K562 (cell line): ENCODE data around the gene NUP85. TPM values are rescaled to one million over a fixed set of nuclear protein-coding genes. Genes with fewer than 3 reads are reported as not detected.

Experiments
- ATAC-seq: fragments of 200-7000 bp; cut with Tn5 transposase; 3 replicates; pipeline ENCODE4 v1.9.1; 2020; ENCODE audit warnings: moderate library complexity
- BruUV-seq: library from RNA; stranded (reverse); fragments of 400-500 nt; replicated peaks from 2 replicates; lab custom pipeline; 2021; lab: Mats Ljungman, UMichigan
- CTCF ChIA-PET: fragments of 300-600 bp; formaldehyde crosslinking; extraction: SDS; loops from one replicate; lab custom pipeline; 2021; ENCODE audit warnings: low intra/inter-chr PET ratio; lab: Yijun Ruan, JAX
- POLR2A ChIA-PET: fragments of 300-600, 350-650 bp; sonication (Branson Sonifier 250); formaldehyde crosslinking; extraction: SDS; loops from one replicate; lab custom pipeline; 2021; ENCODE audit warnings: antibody characterized with exemption, inconsistent platforms; lab: Yijun Ruan, JAX
- DNase-seq, 4 experiments: peaks; one replicate each; pipeline versions ENCODE4 v3.0.0 to v3.0.0-alpha.2; 2011 to 2018; ENCODE audit warnings: low spot score in 3 of 4, mixed read lengths in 3 of 4; ENCODE audit errors: extremely low read depth in 1 of 4
- FAIRE-seq: peaks from 2 replicates; lab custom pipeline; 2011; peaks lifted over from hg19 to GRCh38; lab: Jason Lieb, UNC
- H2AFZ ChIP-seq: 2 replicates; pipeline ENCODE4 v1.6.0; 2011; ENCODE audit warnings: low read depth, low read length, control low read depth, inconsistent platforms
- H3K27ac ChIP-seq: fragments of 200-600 bp; 3 replicates; pipeline ENCODE4 v1.8.0; 2011; ENCODE audit warnings: low read depth, mild to moderate bottlenecking, control low read depth, inconsistent platforms, low read length, moderate library complexity, mixed read lengths; ENCODE audit errors: extremely low read depth
- H3K27me3 ChIP-seq, 2 experiments: fragments of 300-600 bp in 1 of 2; 2 replicates in 1 of 2; 3 replicates in 1 of 2; pipeline versions ENCODE4 v1.6.0 to v1.8.0; 2011; ENCODE audit warnings: inconsistent platforms in 2 of 2, low read length in 2 of 2, mild to moderate bottlenecking in 1 of 2, mixed read lengths in 1 of 2, moderate library complexity in 1 of 2; ENCODE audit not compliant: control insufficient read depth in 2 of 2, insufficient read depth in 2 of 2
- H3K36me3 ChIP-seq: fragments of 300-600 bp; 3 replicates; pipeline ENCODE4 v1.8.0; 2011; ENCODE audit warnings: mild to moderate bottlenecking, low read length, inconsistent platforms; ENCODE audit not compliant: control insufficient read depth, insufficient read depth
- H3K4me1 ChIP-seq, 2 experiments: fragments of 200-600 bp in 1 of 2; replicated peaks in 1 of 2; 2 replicates in 1 of 2; 3 replicates in 1 of 2; pipeline versions ENCODE4 v1.5.1 to v1.8.0; 2011; ENCODE audit warnings: inconsistent platforms in 2 of 2, low read length in 2 of 2, mild to moderate bottlenecking in 1 of 2, mixed read lengths in 1 of 2, moderate library complexity in 1 of 2; ENCODE audit not compliant: control insufficient read depth in 2 of 2, insufficient read depth in 2 of 2
- H3K4me2 ChIP-seq: 2 replicates; pipeline ENCODE4 v1.6.1; 2011; ENCODE audit warnings: low read length, control low read depth, inconsistent platforms, mixed read lengths; ENCODE audit not compliant: insufficient read depth
- H3K4me3 ChIP-seq: fragments of 200-600 bp; sonication (generic), shearing (Covaris generic); 2 replicates; pipeline ENCODE4 v1.5.1; 2016; ENCODE audit warnings: control low read depth, inconsistent platforms
- H3K79me2 ChIP-seq: fragments of 200-600 bp; 3 replicates; pipeline ENCODE4 v1.8.0; 2011; ENCODE audit warnings: low read length, inconsistent platforms; ENCODE audit not compliant: control insufficient read depth, insufficient read depth
- H3K9ac ChIP-seq, 2 experiments: 2 replicates each; pipeline versions ENCODE4 v1.6.0 to v1.6.1; 2011; ENCODE audit warnings: low read depth in 2 of 2, low read length in 2 of 2, control low read depth in 1 of 2, inconsistent platforms in 1 of 2, mild to moderate bottlenecking in 1 of 2, mixed read lengths in 1 of 2; ENCODE audit not compliant: insufficient read depth in 1 of 2
- H3K9me1 ChIP-seq: one replicate; pipeline ENCODE4 v1.6.0; 2011; ENCODE audit warnings: inconsistent platforms, mild to moderate bottlenecking, low read length, moderate library complexity; ENCODE audit not compliant: control insufficient read depth, insufficient read depth
- H3K9me3 ChIP-seq: replicated peaks from 2 replicates; pipeline ENCODE4 v1.5.1; 2011; ENCODE audit warnings: low read depth, low read length, inconsistent platforms; ENCODE audit not compliant: control insufficient read depth, insufficient read depth
- H4K20me1 ChIP-seq: replicated peaks from 2 replicates; pipeline ENCODE4 v1.6.1; 2011; ENCODE audit warnings: low read length, inconsistent platforms, mixed read lengths; ENCODE audit not compliant: control insufficient read depth, insufficient read depth
- C11orf30 ChIP-seq: fragments of 450-650 bp; IDR thresholded peaks from 2 replicates; pipeline ENCODE4 v1.6.1; 2016; ENCODE audit warnings: low read depth, mild to moderate bottlenecking
- DIDO1 ChIP-seq: fragments of 450-650 bp; IDR thresholded peaks from 2 replicates; pipeline ENCODE4 v1.6.1; 2016; ENCODE audit warnings: low read depth, missing biosample characterization, missing genetic modification characterization
- ETV6 ChIP-seq, 3 experiments: fragments of 150-350 bp in 1 of 3; sonication (generic) in 1 of 3; formaldehyde crosslinking in 1 of 3; IDR thresholded peaks; 2 replicates each; pipeline versions ENCODE4 v1.6.1 to v1.8.0; 2014 to 2022; ENCODE audit warnings: borderline replicate concordance in 2 of 3, low read depth in 2 of 3, antibody characterized with exemption in 1 of 3, low read length in 1 of 3, mild to moderate bottlenecking in 1 of 3, missing genetic modification reagents in 1 of 3
- NFATC3 ChIP-seq: fragments of 450-650 bp; IDR thresholded peaks from 2 replicates; pipeline ENCODE4 v1.6.1; 2017; ENCODE audit warnings: mild to moderate bottlenecking
- RBM14 ChIP-seq: fragments of 200-400 bp; formaldehyde crosslinking; IDR thresholded peaks from 2 replicates; pipeline ENCODE4 v1.6.1; 2018; ENCODE audit warnings: low read depth, mild to moderate bottlenecking, low read length, moderate library complexity, borderline replicate concordance; ENCODE audit not compliant: insufficient read depth
- TAL1 ChIP-seq: fragments of 450-650 bp; IDR thresholded peaks from 2 replicates; pipeline ENCODE4 v1.6.1; 2016; ENCODE audit warnings: mild to moderate bottlenecking
- ZBTB7A ChIP-seq: IDR thresholded peaks from 2 replicates; pipeline ENCODE4 v1.6.1; 2011; ENCODE audit warnings: low read depth, mild to moderate bottlenecking, low read length, moderate library complexity, borderline replicate concordance; ENCODE audit not compliant: control insufficient read depth
- ZNF165 ChIP-seq: fragments of 250-450 bp; sonication (Bioruptor Pico); IDR thresholded peaks from 2 replicates; pipeline ENCODE4 v1.4.0; 2020; ENCODE audit warnings: borderline replicate concordance
- WGBS: fragments of 100-300 bp; shearing (Covaris generic); methylation state at CpG from one replicate; pipeline ENCODE4 v1.1.6; 2016; ENCODE audit warnings: low coverage, mixed read lengths; ENCODE audit not compliant: insufficient coverage; ENCODE audit errors: missing lambda C conversion rate; 5-methylcytosine and 5-hydroxymethylcytosine counted together
- in situ Hi-C: fragments of 300-500 bp; cut with MboI; formaldehyde crosslinking; loops from 4 replicates; pipeline ENCODE4 v1.15.0; 2018; ENCODE audit warnings: inconsistent platforms, mixed read lengths
- intact Hi-C: fragments of 100-400 bp; cut with micrococcal nuclease; formaldehyde crosslinking; loops from 2 replicates; pipeline ENCODE4 v1.14.2; 2022
- polyA plus RNA-seq, 8 experiments: library from polyadenylated mRNA; depleted of rRNA in 4 of 8; stranded (reverse) in 5 of 8; unstranded in 3 of 8; fragments of >200 nt; fragmentation: Nextera tagmentation in 2 of 8; fragmentation: Illumina TruSeq in 1 of 8; extraction: Ambion mirVana in 2 of 8; extraction: Trizol in 1 of 8; gene quantifications; 2 replicates each; pipeline versions ENCODE4 v1.2.1 to v1.2.3, GENCODE V29; 2011 to 2014; ENCODE audit warnings: inconsistent platforms in 1 of 8, missing spikeins in 1 of 8
- total RNA-seq, 7 experiments: library from RNA; depleted of rRNA in 6 of 7; stranded (reverse); fragments of >200 nt in 6 of 7; fragmentation: Illumina TruSeq in 2 of 7; extraction: Trizol in 2 of 7; gene quantifications; 2 replicates each; pipeline versions ENCODE4 v1.2.1 to v1.2.3, GENCODE V29; 2011 to 2021; ENCODE audit warnings: low replicate concordance in 1 of 7
- TF ChIP-seq, protein P1 (sequence below): fragments of 250-450 bp; sonication (Bioruptor Pico); IDR thresholded peaks from 2 replicates; pipeline ENCODE4 v1.5.0; 2022; ENCODE audit warnings: mild to moderate bottlenecking
- TF ChIP-seq, protein P2 (sequence below), 2 experiments: fragments of 150-350 bp in 1 of 2; IDR thresholded peaks; 2 replicates each; pipeline ENCODE4 v1.6.1; 2012 to 2016; ENCODE audit warnings: low read depth in 2 of 2, low read length in 2 of 2, mild to moderate bottlenecking in 1 of 2, moderate library complexity in 1 of 2
- TF ChIP-seq, protein P3 (sequence below): fragments of 450-650 bp; formaldehyde crosslinking; IDR thresholded peaks from 2 replicates; pipeline ENCODE4 v1.4.0; 2022; ENCODE audit warnings: missing genetic modification characterization
- TF ChIP-seq, protein P4 (sequence below): fragments of 450-650 bp; IDR thresholded peaks from 2 replicates; pipeline ENCODE4 v1.7.0; 2016; ENCODE audit warnings: borderline replicate concordance

Gene NUP85
- total and polyA plus RNA-seq, 9 of the 15 experiments (the other 6 are each of a cell fraction or from before 2014, with no cell fraction given), result 50.2 to 177 (median 110) TPM

DNA sequence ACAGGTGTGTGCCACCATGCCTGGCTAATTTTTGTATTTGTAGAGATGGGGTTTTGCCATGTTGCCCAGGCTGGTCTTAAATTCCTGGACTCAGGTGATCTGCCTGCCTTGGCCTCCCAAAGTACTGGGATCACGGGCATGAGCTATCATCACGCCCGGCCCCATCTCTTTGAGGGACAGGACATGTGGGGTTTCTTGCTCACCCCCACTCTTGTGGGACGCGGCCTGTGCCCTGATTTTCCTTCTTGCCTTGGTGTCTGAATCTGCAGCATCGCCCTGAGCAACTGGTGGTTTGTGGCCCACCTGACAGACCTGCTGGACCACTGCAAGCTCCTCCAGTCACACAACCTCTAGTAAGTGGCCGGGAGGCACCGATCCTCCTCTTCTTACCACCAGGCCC is 25.6 kb downstream of the NUP85 start:
- CTCF ChIA-PET, result no interaction called here

More for the DNA sequence above, 25.6 kb downstream of the NUP85 start:
- 98% methylated on average over 8 of the region's 8 CpGs for WGBS
- no peak for FAIRE-seq
- no peak overlapping the region for H3K4me2 ChIP-seq
- no TSS peak for BruUV-seq
- DNase-seq, result no peak
- intact Hi-C loops (no loop called here), in situ Hi-C loops (no loop called here)
- peaks cover 0 to 3% of the 10 kb centered on the region in 2 experiments; a peak in 1 of 5 replicates for H3K4me1 ChIP-seq
- no peak overlapping the region for H2AFZ ChIP-seq
- no peak overlapping the region for H3K4me3 ChIP-seq
- POLR2A ChIA-PET, result interaction anchor here (0.6 to 4.5 kb wide), 12 partner anchors 7 to 294 kb away, joined by 3 to 38 read pairs (median 4); partner anchors contain the start of genes ARMC7 and LLGL2
- TF ChIP-seq RBM14 (no peak), TAL1 (no peak), DIDO1 (tag) (no peak), NFATC3 (no peak), ETV6 (IDR thresholded peaks at IDR 0.05; ENCODE audit: borderline replicate concordance in 1 of 2, low read depth in 2 of 2, low read length in 1 of 2) (no peak), ETV6 (CRISPR knock-in tag; IDR thresholded peaks at IDR 0.05; ENCODE audit: borderline replicate concordance) (no peak), ZBTB7A (no peak), ZNF165 (CRISPR knock-in tag) (no peak), C11orf30 (no peak)
- TF ChIP-seq, protein P1, sequence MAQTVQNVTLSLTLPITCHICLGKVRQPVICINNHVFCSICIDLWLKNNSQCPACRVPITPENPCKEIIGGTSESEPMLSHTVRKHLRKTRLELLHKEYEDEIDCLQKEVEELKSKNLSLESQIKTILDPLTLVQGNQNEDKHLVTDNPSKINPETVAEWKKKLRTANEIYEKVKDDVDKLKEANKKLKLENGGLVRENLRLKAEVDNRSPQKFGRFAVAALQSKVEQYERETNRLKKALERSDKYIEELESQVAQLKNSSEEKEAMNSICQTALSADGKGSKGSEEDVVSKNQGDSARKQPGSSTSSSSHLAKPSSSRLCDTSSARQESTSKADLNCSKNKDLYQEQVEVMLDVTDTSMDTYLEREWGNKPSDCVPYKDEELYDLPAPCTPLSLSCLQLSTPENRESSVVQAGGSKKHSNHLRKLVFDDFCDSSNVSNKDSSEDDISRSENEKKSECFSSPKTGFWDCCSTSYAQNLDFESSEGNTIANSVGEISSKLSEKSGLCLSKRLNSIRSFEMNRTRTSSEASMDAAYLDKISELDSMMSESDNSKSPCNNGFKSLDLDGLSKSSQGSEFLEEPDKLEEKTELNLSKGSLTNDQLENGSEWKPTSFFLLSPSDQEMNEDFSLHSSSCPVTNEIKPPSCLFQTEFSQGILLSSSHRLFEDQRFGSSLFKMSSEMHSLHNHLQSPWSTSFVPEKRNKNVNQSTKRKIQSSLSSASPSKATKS (CRISPR knock-in tag), result no peak
- TF ChIP-seq, protein P2, sequence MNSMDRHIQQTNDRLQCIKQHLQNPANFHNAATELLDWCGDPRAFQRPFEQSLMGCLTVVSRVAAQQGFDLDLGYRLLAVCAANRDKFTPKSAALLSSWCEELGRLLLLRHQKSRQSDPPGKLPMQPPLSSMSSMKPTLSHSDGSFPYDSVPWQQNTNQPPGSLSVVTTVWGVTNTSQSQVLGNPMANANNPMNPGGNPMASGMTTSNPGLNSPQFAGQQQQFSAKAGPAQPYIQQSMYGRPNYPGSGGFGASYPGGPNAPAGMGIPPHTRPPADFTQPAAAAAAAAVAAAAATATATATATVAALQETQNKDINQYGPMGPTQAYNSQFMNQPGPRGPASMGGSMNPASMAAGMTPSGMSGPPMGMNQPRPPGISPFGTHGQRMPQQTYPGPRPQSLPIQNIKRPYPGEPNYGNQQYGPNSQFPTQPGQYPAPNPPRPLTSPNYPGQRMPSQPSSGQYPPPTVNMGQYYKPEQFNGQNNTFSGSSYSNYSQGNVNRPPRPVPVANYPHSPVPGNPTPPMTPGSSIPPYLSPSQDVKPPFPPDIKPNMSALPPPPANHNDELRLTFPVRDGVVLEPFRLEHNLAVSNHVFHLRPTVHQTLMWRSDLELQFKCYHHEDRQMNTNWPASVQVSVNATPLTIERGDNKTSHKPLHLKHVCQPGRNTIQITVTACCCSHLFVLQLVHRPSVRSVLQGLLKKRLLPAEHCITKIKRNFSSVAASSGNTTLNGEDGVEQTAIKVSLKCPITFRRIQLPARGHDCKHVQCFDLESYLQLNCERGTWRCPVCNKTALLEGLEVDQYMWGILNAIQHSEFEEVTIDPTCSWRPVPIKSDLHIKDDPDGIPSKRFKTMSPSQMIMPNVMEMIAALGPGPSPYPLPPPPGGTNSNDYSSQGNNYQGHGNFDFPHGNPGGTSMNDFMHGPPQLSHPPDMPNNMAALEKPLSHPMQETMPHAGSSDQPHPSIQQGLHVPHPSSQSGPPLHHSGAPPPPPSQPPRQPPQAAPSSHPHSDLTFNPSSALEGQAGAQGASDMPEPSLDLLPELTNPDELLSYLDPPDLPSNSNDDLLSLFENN (IDR thresholded peaks at IDR 0.05; ENCODE audit: low read depth in 2 of 2, low read length in 2 of 2), result no peak
- TF ChIP-seq, protein P3, sequence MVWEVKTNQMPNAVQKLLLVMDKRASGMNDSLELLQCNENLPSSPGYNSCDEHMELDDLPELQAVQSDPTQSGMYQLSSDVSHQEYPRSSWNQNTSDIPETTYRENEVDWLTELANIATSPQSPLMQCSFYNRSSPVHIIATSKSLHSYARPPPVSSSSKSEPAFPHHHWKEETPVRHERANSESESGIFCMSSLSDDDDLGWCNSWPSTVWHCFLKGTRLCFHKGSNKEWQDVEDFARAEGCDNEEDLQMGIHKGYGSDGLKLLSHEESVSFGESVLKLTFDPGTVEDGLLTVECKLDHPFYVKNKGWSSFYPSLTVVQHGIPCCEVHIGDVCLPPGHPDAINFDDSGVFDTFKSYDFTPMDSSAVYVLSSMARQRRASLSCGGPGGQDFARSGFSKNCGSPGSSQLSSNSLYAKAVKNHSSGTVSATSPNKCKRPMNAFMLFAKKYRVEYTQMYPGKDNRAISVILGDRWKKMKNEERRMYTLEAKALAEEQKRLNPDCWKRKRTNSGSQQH (CRISPR knock-in tag), result no peak
- TF ChIP-seq, protein P4, sequence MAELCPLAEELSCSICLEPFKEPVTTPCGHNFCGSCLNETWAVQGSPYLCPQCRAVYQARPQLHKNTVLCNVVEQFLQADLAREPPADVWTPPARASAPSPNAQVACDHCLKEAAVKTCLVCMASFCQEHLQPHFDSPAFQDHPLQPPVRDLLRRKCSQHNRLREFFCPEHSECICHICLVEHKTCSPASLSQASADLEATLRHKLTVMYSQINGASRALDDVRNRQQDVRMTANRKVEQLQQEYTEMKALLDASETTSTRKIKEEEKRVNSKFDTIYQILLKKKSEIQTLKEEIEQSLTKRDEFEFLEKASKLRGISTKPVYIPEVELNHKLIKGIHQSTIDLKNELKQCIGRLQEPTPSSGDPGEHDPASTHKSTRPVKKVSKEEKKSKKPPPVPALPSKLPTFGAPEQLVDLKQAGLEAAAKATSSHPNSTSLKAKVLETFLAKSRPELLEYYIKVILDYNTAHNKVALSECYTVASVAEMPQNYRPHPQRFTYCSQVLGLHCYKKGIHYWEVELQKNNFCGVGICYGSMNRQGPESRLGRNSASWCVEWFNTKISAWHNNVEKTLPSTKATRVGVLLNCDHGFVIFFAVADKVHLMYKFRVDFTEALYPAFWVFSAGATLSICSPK, result no peak
- no peak overlapping the region for H3K9ac ChIP-seq
- no peak overlapping the region for H3K27ac ChIP-seq
- peaks cover 83% of the 10 kb centered on the region for H3K36me3 ChIP-seq
- no peaks in the 10 kb centered on the region for H3K27me3 ChIP-seq
- no peaks in the 10 kb centered on the region for H3K79me2 ChIP-seq
- no peaks in the 10 kb centered on the region for H3K9me1 ChIP-seq
- no peaks in the 10 kb centered on the region for H3K9me3 ChIP-seq
- no peak for ATAC-seq
- H4K20me1 ChIP-seq, result no peaks in the 10 kb centered on the region
